Upper lobe of left lung (tissue), 6 donors: Measurements from ENCODE around the gene PFN1. TPM values are rescaled to one million over a fixed set of nuclear protein-coding genes. Genes with fewer than 3 reads are reported as not detected.

Source experiments
- ATAC-seq, 2 donors: fragments of 200-7000 bp; cut with Tn5 transposase; one replicate each; pipeline ENCODE4 v1.9.1; 2022; ENCODE audit warnings: mild to moderate bottlenecking in 2 of 2, moderate library complexity in 2 of 2; ENCODE audit not compliant: low FRiP score in 2 of 2
- DNase-seq, 2 donors: peaks; one replicate each; pipeline ENCODE4 v3.0.0-alpha.2; 2019 to 2020
- H3K27ac ChIP-seq, 4 donors: fragments of 200-600 bp; sonication (generic); one replicate each; pipeline ENCODE4 v1.5.1; 2016 to 2019
- H3K27me3 ChIP-seq, 4 donors: fragments of 200-600 bp; sonication (generic); one replicate each; pipeline ENCODE4 v1.5.1; 2017 to 2019
- H3K36me3 ChIP-seq, 4 donors: fragments of 200-600 bp; sonication (generic); one replicate each; pipeline ENCODE4 v1.5.1; 2016 to 2019
- H3K4me1 ChIP-seq, 4 donors: fragments of 200-600 bp; sonication (generic); one replicate each; pipeline ENCODE4 v1.5.1; 2018 to 2019
- H3K4me3 ChIP-seq, 4 donors: fragments of 200-600 bp; sonication (generic); one replicate each; pipeline ENCODE4 v1.5.1; 2017 to 2019; ENCODE audit warnings: mild to moderate bottlenecking in 2 of 4, moderate library complexity in 1 of 4
- H3K9me3 ChIP-seq, 4 donors: fragments of 200-600 bp; sonication (generic); one replicate each; pipeline ENCODE4 v1.5.1; 2018 to 2019
- EP300 ChIP-seq, 4 donors: sonication (generic); formaldehyde crosslinking; IDR thresholded peaks; one replicate each; pipeline ENCODE4 v1.5.1; 2017; ENCODE audit warnings: antibody characterized with exemption in 4 of 4, control low read depth in 2 of 4
- POLR2A ChIP-seq, 4 donors: fragments of 450-650 bp; IDR thresholded peaks; one replicate each; pipeline ENCODE4 v1.5.1; 2016 to 2017; ENCODE audit warnings: antibody characterized with exemption in 4 of 4, mild to moderate bottlenecking in 2 of 4
- POLR2AphosphoS5 ChIP-seq, 2 donors: sonication (generic); formaldehyde crosslinking; IDR thresholded peaks; one replicate each; pipeline ENCODE4 v1.5.1; 2017; ENCODE audit warnings: antibody characterized with exemption in 2 of 2
- WGBS, 2 donors: methylation state at CpG; one replicate each; pipeline ENCODE4 v1.1.5; 2017 to 2018; 5-methylcytosine and 5-hydroxymethylcytosine counted together
- small RNA-seq, 4 donors: library from RNA; depleted of rRNA; stranded (forward); fragments of <200 nt; gene quantifications; one replicate each; pipeline ENCODE3, GENCODE V24; 2016
- total RNA-seq, 6 donors: library from RNA; depleted of rRNA in 4 of 6; stranded (reverse); fragments of >200 nt in 4 of 6; gene quantifications; one replicate each; pipeline versions ENCODE4 v1.1.0 to v1.2.1, GENCODE V29; 2016 to 2021
- TF ChIP-seq, protein P1 (sequence below), 6 experiments: fragments of 450-650 bp in 4 of 6; fragments of 200-600 bp in 2 of 6; sonication (generic) in 2 of 6; IDR thresholded peaks; one replicate each; pipeline ENCODE4 v1.5.1; 2016 to 2019; ENCODE audit warnings: antibody characterized with exemption in 6 of 6
- donor health status: DM: no; HTN: no; CAD: no; lungs with moderate emphysema.
- donor health status: DM: no; HTN: yes; CAD: no; lungs with severe emphysema.

PFN1 gene
- total RNA-seq, 6 donors from 2014 or later = 403 to 814 (median 641) TPM

GRCh38 chr17:4895657-4896331, 52.5 kb downstream of the PFN1 start:
- Histone ChIP-seq H3K36me3 (peaks cover 20 to 69% (median 66%) of the 10 kb centered on the region in 4 donors), H3K27ac (no peak overlapping the region), H3K9me3 (no peaks in the 10 kb centered on the region), H3K4me1 (peaks cover 0 to 20% (median 15%) of the 10 kb centered on the region in 4 donors), H3K27me3 (peaks cover 0 to 9% (median 0%) of the 10 kb centered on the region in 4 donors), H3K4me3 (no peak overlapping the region)
- TF ChIP-seq POLR2AphosphoS5 (IDR thresholded peaks at IDR 0.05) (no peak), POLR2A (IDR thresholded peaks at IDR 0.05) (no peak), EP300 (IDR thresholded peaks at IDR 0.05) (no peak)
- TF ChIP-seq, protein P1, sequence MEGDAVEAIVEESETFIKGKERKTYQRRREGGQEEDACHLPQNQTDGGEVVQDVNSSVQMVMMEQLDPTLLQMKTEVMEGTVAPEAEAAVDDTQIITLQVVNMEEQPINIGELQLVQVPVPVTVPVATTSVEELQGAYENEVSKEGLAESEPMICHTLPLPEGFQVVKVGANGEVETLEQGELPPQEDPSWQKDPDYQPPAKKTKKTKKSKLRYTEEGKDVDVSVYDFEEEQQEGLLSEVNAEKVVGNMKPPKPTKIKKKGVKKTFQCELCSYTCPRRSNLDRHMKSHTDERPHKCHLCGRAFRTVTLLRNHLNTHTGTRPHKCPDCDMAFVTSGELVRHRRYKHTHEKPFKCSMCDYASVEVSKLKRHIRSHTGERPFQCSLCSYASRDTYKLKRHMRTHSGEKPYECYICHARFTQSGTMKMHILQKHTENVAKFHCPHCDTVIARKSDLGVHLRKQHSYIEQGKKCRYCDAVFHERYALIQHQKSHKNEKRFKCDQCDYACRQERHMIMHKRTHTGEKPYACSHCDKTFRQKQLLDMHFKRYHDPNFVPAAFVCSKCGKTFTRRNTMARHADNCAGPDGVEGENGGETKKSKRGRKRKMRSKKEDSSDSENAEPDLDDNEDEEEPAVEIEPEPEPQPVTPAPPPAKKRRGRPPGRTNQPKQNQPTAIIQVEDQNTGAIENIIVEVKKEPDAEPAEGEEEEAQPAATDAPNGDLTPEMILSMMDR (IDR thresholded peaks at IDR 0.05) = no peak
- WGBS, 2 donors = 77 to 81% methylated on average over 24 to 27 of the region's 27 CpGs
- ATAC-seq = no peak
- DNase-seq = peak in 1 of 2 donors; percentile 58

Small RNA genes lying within 50 kb of the gene (small RNA-seq; reads per million reads assigned to genes)
- gene MIR6864 (0 to 0.06 (median 0) reads per million in 4 donors), gene MIR6865 (0 reads per million in 4 donors)

Other genes with a start within 250 kb of the PFN1 start
- 10 to 100 TPM; 14.6 to 67.1 (median 34.2) TPM for gene PELP1, start 244.4 kb downstream of the PFN1 start, total RNA-seq
- gene ARRB2, start 237.9 kb downstream of the PFN1 start, total RNA-seq = 100 to 1,000 TPM in 5 of 6 donors, 10 to 100 TPM in 1; 67.3 to 336 (median 176) TPM
- gene MED11, start 217.1 kb downstream of the PFN1 start, total RNA-seq = 10 to 100 TPM; 18.4 to 33.4 (median 24.2) TPM
- 10 to 100 TPM in 4 of 6 donors, 1 to 10 TPM in 2; 3.5 to 22.8 (median 11.9) TPM for gene ZMYND15, start 208.7 kb downstream of the PFN1 start, total RNA-seq
- gene CXCL16, start 208.6 kb downstream of the PFN1 start, total RNA-seq = 100 to 1,000 TPM in 3 of 6 donors, 10 to 100 TPM in 3; 62.9 to 281 (median 122) TPM
- not detected for gene TM4SF5, start 176.6 kb downstream of the PFN1 start, total RNA-seq
- 10 to 100 TPM in 4 of 6 donors, 1 to 10 TPM in 1, not detected in 1; 3.1 to 28.8 (median 13.4) TPM for gene VMO1, start 162.2 kb downstream of the PFN1 start, total RNA-seq
- under 1 TPM in 2 of 6 donors, not detected in 4; 0.24 to 0.97 TPM for gene GLTPD2, start 159.6 kb downstream of the PFN1 start, total RNA-seq
- gene PSMB6, start 152.4 kb downstream of the PFN1 start, total RNA-seq = 100 to 1,000 TPM in 4 of 6 donors, 10 to 100 TPM in 2; 44.0 to 149 (median 110) TPM
- gene PLD2, start 141.4 kb downstream of the PFN1 start, total RNA-seq = 10 to 100 TPM; 15.0 to 51.3 (median 37.6) TPM
- gene MINK1, start 115.2 kb downstream of the PFN1 start, total RNA-seq = 100 to 1,000 TPM in 4 of 6 donors, 10 to 100 TPM in 2; 52.3 to 311 (median 136) TPM
- gene C17orf107, start 49.0 kb downstream of the PFN1 start, total RNA-seq = 1 to 10 TPM; 2.6 to 6.3 (median 3.4) TPM
- gene CHRNE, start 45.4 kb downstream of the PFN1 start, total RNA-seq = 1 to 10 TPM in 3 of 6 donors, under 1 TPM in 1, not detected in 2; 0.61 to 1.7 (median 1.2) TPM
- 1 to 10 TPM in 1 of 6 donors, under 1 TPM in 4, not detected in 1; 0.23 to 1.4 (median 0.59) TPM for gene GP1BA, start 16.3 kb downstream of the PFN1 start, total RNA-seq
- 10 to 100 TPM; 37.5 to 69.2 (median 47.9) TPM for gene SLC25A11, start 8.5 kb downstream of the PFN1 start, total RNA-seq
- 100 to 1,000 TPM in 2 of 6 donors, 10 to 100 TPM in 4; 41.9 to 130 (median 72.9) TPM for gene RNF167, start 8.3 kb downstream of the PFN1 start, total RNA-seq
- 10 to 100 TPM in 3 of 6 donors, 1 to 10 TPM in 3; 4.3 to 49.2 (median 10.6) TPM for gene ENO3, start 2.6 kb upstream of the PFN1 start, total RNA-seq
- 10 to 100 TPM; 48.2 to 66.4 (median 63.8) TPM for gene SPAG7, start 19.3 kb upstream of the PFN1 start, total RNA-seq
- 100 to 1,000 TPM in 2 of 6 donors, 10 to 100 TPM in 4; 27.1 to 162 (median 50.8) TPM for gene CAMTA2, start 39.1 kb upstream of the PFN1 start, total RNA-seq
- gene INCA1, start 49.0 kb upstream of the PFN1 start, total RNA-seq = 10 to 100 TPM in 1 of 6 donors, 1 to 10 TPM in 5; 1.4 to 32.5 (median 3.1) TPM
- gene KIF1C, start 49.4 kb upstream of the PFN1 start, total RNA-seq = 100 to 1,000 TPM; 130 to 270 (median 206) TPM
- 1 to 10 TPM in 2 of 6 donors, under 1 TPM in 4; 0.15 to 4.0 (median 0.82) TPM for gene SLC52A1, start 86.9 kb upstream of the PFN1 start, total RNA-seq
- 1 to 10 TPM in 5 of 6 donors, under 1 TPM in 1; 0.89 to 9.7 (median 5.3) TPM for gene ZFP3, start 129.9 kb upstream of the PFN1 start, total RNA-seq
- 10 to 100 TPM in 2 of 6 donors, 1 to 10 TPM in 4; 5.5 to 27.2 (median 9.4) TPM for gene ZNF232, start 163.3 kb upstream of the PFN1 start, total RNA-seq
- gene USP6, start 167.5 kb upstream of the PFN1 start, total RNA-seq = 1 to 10 TPM in 1 of 6 donors, under 1 TPM in 4, not detected in 1; 0.15 to 8.4 (median 0.29) TPM
- gene ZNF594, start 243.3 kb upstream of the PFN1 start, total RNA-seq = 10 to 100 TPM in 3 of 6 donors, 1 to 10 TPM in 3; 4.9 to 29.3 (median 10.4) TPM